HG03575 (cell line): ENCODE measurements around the gene MRPS7.
"Not testable (repeated sequence)": the region's sequence is repeated elsewhere in the genome, so short reads cannot be mapped to it uniquely, and the experiment has no call there.

ENCODE experiments used
- ATAC-seq: cut with Tn5 transposase; IDR thresholded peaks from one replicate; pipeline ENCODE4 v1.9.1; 2021; ENCODE audit not compliant: unreplicated experiment, insufficient number of reproducible peaks, low FRiP score; ENCODE audit errors: extremely low read depth

The MRPS7 gene

GRCh38 chr17:75241996-75242460 is 19.7 kb upstream of the MRPS7 start:
- ATAC-seq = no peak

- no peak for ATAC-seq
Measured at GRCh38 chr17:75242461-75243042, 19.1 kb upstream of the MRPS7 start.

GRCh38 chr17:75244133-75244866 is 17.4 kb upstream of the MRPS7 start:
- ATAC-seq = no peak

GRCh38 chr17:75245011-75245410 is 16.7 kb upstream of the MRPS7 start:
- no peak for ATAC-seq

GRCh38 chr17:75246404-75246803 is 15.3 kb upstream of the MRPS7 start:
- ATAC-seq = no peak

- ATAC-seq = no peak
Measured at GRCh38 chr17:75249564-75249963, 12.1 kb upstream of the MRPS7 start.

- ATAC-seq = peak; percentile 50
Measured at GRCh38 chr17:75250009-75250471, 11.6 kb upstream of the MRPS7 start.

- no peak for ATAC-seq
Measured at GRCh38 chr17:75252039-75252816, 9.5 kb upstream of the MRPS7 start.

GRCh38 chr17:75255954-75256698 is 5.6 kb upstream of the MRPS7 start:
- not testable (repeated sequence) for ATAC-seq

- ATAC-seq = not testable (repeated sequence)
Measured at GRCh38 chr17:75257228-75257627, 4.5 kb upstream of the MRPS7 start.

GRCh38 chr17:75260641-75261335 is 891 bp upstream of the MRPS7 start:
- ATAC-seq = no peak

GRCh38 chr17:75262112-75262606 is 480 bp downstream of the MRPS7 start:
- ATAC-seq = no peak

GRCh38 chr17:75263055-75263454 is 1.4 kb downstream of the MRPS7 start:
- ATAC-seq = no peak

GRCh38 chr17:75265614-75266315 is 4.1 kb downstream of the MRPS7 start:
- ATAC-seq = no peak

GRCh38 chr17:75266316-75267152 is 4.9 kb downstream of the MRPS7 start:
- ATAC-seq = no peak

- no peak for ATAC-seq
Measured at GRCh38 chr17:75267153-75267410, 5.4 kb downstream of the MRPS7 start.
